Kidney (tissue), 14 donors: ENCODE data around the gene STK32B. TPM values are rescaled to one million over a fixed set of nuclear protein-coding genes. Genes with fewer than 3 reads are reported as not detected.

ENCODE experiments used
- DNase-seq, 5 donors: peaks; one replicate each; pipeline ENCODE4 v3.0.0-alpha.2; 2013 to 2020
- FAIRE-seq: peaks from 2 replicates; lab custom pipeline; 2012; peaks lifted over from hg19 to GRCh38; lab: Jason Lieb, UNC
- H3K27ac ChIP-seq, 2 donors: one replicate each; pipeline ENCODE4 v1.7.0; 2013; ENCODE audit warnings: low read depth in 2 of 2, low read length in 2 of 2, inconsistent platforms in 1 of 2
- H3K27me3 ChIP-seq: one replicate; pipeline ENCODE4 v1.7.1; 2013; ENCODE audit warnings: low read length, inconsistent platforms; ENCODE audit not compliant: control insufficient read depth, insufficient read depth
- H3K36me3 ChIP-seq, 3 donors: one replicate each; pipeline versions ENCODE4 v1.7.0 to v1.7.1; 2013; ENCODE audit warnings: low read length in 3 of 3, control low read depth in 1 of 3, inconsistent platforms in 1 of 3; ENCODE audit not compliant: insufficient read depth in 3 of 3, control insufficient read depth in 2 of 3
- H3K4me1 ChIP-seq, 3 donors: one replicate each; pipeline versions ENCODE4 v1.7.0 to v1.7.1; 2013; ENCODE audit warnings: low read length in 3 of 3, inconsistent platforms in 1 of 3, low read depth in 1 of 3; ENCODE audit not compliant: control insufficient read depth in 2 of 3, insufficient read depth in 2 of 3
- H3K4me3 ChIP-seq, 3 donors: one replicate each; pipeline versions ENCODE4 v1.7.0 to v1.8.1; 2013; ENCODE audit warnings: low read length in 3 of 3, control low read depth in 1 of 3, inconsistent platforms in 1 of 3
- H3K9ac ChIP-seq, 3 donors: one replicate each; pipeline versions ENCODE4 v1.7.0 to v1.7.1; 2013; ENCODE audit warnings: low read length in 3 of 3, control low read depth in 1 of 3, inconsistent platforms in 1 of 3
- H3K9me3 ChIP-seq, 3 donors: one replicate each; pipeline versions ENCODE4 v1.7.0 to v1.7.1; 2013; ENCODE audit warnings: low read length in 3 of 3, control low read depth in 1 of 3, inconsistent platforms in 1 of 3; ENCODE audit not compliant: control insufficient read depth in 2 of 3, insufficient read depth in 1 of 3
- intact Hi-C: fragments of 100-400 bp; cut with DNase I; formaldehyde crosslinking; loops from one replicate; pipeline ENCODE4 v1.11.1; 2022
- polyA plus RNA-seq: library from polyadenylated mRNA; stranded (reverse); fragments of 350-450 nt; fragmentation: Illumina TruSeq; extraction: RNeasy Lipid Tissue Mini Kit (QIAGEN cat#74804); gene quantifications from one replicate; pipeline ENCODE4 v1.2.3, GENCODE V29; 2014; ENCODE audit warnings: low read depth, low replicate concordance; ENCODE audit not compliant: insufficient read depth
- total RNA-seq: library from RNA; stranded (reverse); fragmentation: NEBNext Ultra II Directional; extraction: Animal tissue kit (Norgen Biotek cat#: 25700); gene quantifications from one replicate; pipeline ENCODE4 v1.2.1, GENCODE V29; 2021
- TF ChIP-seq, protein P1 (sequence below): IDR thresholded peaks from 3 replicates; pipeline ENCODE4 v1.5.1; 2012; ENCODE audit warnings: mild to moderate bottlenecking, moderate library complexity, borderline replicate concordance; ENCODE audit not compliant: insufficient read depth; ENCODE audit errors: extremely low read depth
- donor health status: control.
- donor health status: control.
- donor health status: control.
- donor health status: control.
- donor health status: control.
- donor health status: DM: yes; HTN: yes; CAD: no.
- donor health status: Normal renal cell carcinoma (clear cell type).

STK32B gene
- total and polyA plus RNA-seq, 2 donors from 2014 or later = 18.1 to 18.2 TPM

DNA sequence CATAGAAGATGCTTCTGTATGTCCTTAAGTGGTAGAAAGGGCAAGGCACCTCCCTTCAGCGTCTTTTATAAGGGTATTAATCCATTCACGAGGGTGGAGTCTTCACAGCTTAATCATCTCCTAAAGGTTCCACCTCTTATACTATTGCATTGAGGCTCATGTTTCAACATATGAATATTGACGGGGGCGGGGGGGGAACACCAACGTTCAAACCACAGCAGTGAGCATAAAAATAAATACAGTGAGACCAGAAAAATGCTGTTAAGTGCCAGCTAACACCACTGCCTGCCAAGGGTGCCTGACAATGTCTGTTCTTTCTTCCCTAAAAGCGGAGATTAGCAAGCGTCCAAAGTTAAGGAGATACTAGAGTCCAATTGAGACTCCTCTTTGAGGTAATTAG lies 323.3 kb downstream of the STK32B start:
- no peaks in the 10 kb centered on the region for H3K27me3 ChIP-seq
- FAIRE-seq (no peak), DNase-seq (no peak)
- H3K9ac ChIP-seq = no peak overlapping the region
- no peaks in the 10 kb centered on the region for H3K36me3 ChIP-seq
- no peak overlapping the region for H3K27ac ChIP-seq
- intact Hi-C loops = no loop called here
- peaks cover 0 to 5% (median 0%) of the 10 kb centered on the region in 3 donors for H3K9me3 ChIP-seq
- H3K4me1 ChIP-seq = no peaks in the 10 kb centered on the region
- no peak overlapping the region for H3K4me3 ChIP-seq
- TF ChIP-seq, protein P1, sequence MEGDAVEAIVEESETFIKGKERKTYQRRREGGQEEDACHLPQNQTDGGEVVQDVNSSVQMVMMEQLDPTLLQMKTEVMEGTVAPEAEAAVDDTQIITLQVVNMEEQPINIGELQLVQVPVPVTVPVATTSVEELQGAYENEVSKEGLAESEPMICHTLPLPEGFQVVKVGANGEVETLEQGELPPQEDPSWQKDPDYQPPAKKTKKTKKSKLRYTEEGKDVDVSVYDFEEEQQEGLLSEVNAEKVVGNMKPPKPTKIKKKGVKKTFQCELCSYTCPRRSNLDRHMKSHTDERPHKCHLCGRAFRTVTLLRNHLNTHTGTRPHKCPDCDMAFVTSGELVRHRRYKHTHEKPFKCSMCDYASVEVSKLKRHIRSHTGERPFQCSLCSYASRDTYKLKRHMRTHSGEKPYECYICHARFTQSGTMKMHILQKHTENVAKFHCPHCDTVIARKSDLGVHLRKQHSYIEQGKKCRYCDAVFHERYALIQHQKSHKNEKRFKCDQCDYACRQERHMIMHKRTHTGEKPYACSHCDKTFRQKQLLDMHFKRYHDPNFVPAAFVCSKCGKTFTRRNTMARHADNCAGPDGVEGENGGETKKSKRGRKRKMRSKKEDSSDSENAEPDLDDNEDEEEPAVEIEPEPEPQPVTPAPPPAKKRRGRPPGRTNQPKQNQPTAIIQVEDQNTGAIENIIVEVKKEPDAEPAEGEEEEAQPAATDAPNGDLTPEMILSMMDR = no peak

DNA sequence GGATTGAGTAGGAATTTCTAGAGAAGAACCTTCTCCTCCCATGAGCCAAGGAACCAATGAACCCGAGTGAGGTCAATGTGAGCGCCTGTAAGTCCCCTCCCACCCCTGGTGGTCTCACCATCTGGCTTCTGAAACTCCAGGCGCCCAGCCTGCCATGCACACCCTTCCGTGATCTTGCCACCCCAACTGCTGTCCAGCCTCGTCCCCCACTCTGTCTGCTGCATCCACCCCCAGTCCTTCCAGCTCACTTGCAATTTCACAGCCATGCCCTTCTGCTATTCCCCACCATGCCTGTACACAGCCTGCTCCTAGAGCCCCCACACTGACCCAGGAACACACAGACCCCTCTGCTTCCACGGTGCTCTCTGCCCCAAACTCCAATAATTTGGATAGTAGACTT lies 323.7 kb downstream of the STK32B start:
- Histone ChIP-seq H3K9ac (no peak overlapping the region), H3K9me3 (peaks cover 0 to 5% (median 0%) of the 10 kb centered on the region in 3 donors), H3K4me3 (no peak overlapping the region), H3K36me3 (no peaks in the 10 kb centered on the region), H3K27me3 (no peaks in the 10 kb centered on the region), H3K27ac (no peak overlapping the region), H3K4me1 (no peaks in the 10 kb centered on the region)
- DNase-seq = no peak
- TF ChIP-seq, protein P1 = no peak
- intact Hi-C loops = no loop called here
- no peak for FAIRE-seq

DNA sequence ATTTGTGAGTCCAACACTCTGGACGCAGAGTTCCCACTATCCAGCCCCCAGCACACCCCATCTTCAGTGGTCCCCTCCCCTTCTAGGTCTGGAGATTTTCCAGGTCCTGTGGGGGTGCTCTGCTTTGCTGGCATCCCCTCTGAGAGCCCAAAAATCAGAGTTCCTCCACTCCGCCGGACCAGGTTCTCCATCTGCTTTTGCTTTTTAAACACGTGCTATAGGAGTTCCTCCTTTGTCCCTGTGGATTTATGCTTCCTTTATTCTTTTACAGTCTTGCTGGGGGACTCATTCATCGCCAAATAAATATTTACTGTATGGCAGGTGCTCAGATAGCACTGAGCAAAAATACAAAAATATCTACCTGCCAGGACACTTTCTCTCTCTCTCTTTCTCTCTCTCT lies 324.7 kb downstream of the STK32B start:
- no peak for FAIRE-seq
- peaks cover 0 to 5% (median 0%) of the 10 kb centered on the region in 3 donors for H3K9me3 ChIP-seq

More for the DNA sequence above, 324.7 kb downstream of the STK32B start:
- Histone ChIP-seq H3K27me3 (no peaks in the 10 kb centered on the region), H3K4me1 (no peaks in the 10 kb centered on the region), H3K9ac (no peak overlapping the region), H3K36me3 (no peaks in the 10 kb centered on the region), H3K4me3 (no peak overlapping the region), H3K27ac (no peak overlapping the region)
- intact Hi-C loops = no loop called here
- no peak for DNase-seq
- TF ChIP-seq, protein P1 = no peak
